RWPE2 (cell line): Measurements from ENCODE around the gene ROR2.

ENCODE experiments used
- ATAC-seq: fragments of 200-7000 bp; cut with Tn5 transposase; 3 replicates; pipeline ENCODE4 v1.9.1; 2021; ENCODE audit warnings: low read depth
- DNase-seq: peaks from one replicate; pipeline ENCODE4 v3.0.0-alpha.2; 2020; ENCODE audit warnings: low spot score
- H3K27ac ChIP-seq: fragments of 450-650 bp; 2 replicates; pipeline ENCODE4 v1.5.1; 2017; ENCODE audit warnings: mild to moderate bottlenecking; ENCODE audit not compliant: poor library complexity, severe bottlenecking
- H3K27me3 ChIP-seq: fragments of 250-450 bp; sonication (Bioruptor Pico); 2 replicates; pipeline ENCODE4 v1.5.1; 2021; ENCODE audit warnings: mild to moderate bottlenecking, moderate library complexity; ENCODE audit not compliant: insufficient read depth, poor library complexity, severe bottlenecking
- H3K36me3 ChIP-seq: fragments of 250-450 bp; sonication (Bioruptor Pico); 2 replicates; pipeline ENCODE4 v1.5.1; 2020; ENCODE audit warnings: low read depth, mild to moderate bottlenecking, moderate library complexity
- H3K4me1 ChIP-seq: fragments of 250-450 bp; sonication (Bioruptor Pico); 2 replicates; pipeline ENCODE4 v1.5.1; 2021; ENCODE audit warnings: mild to moderate bottlenecking, moderate library complexity; ENCODE audit not compliant: insufficient read depth, poor library complexity, severe bottlenecking
- H3K4me3 ChIP-seq: fragments of 250-450 bp; sonication (Bioruptor Pico); 2 replicates; pipeline ENCODE4 v1.5.1; 2021; ENCODE audit warnings: mild to moderate bottlenecking, moderate library complexity; ENCODE audit not compliant: severe bottlenecking
- H3K9me3 ChIP-seq: fragments of 250-450 bp; sonication (Bioruptor Pico); 2 replicates; pipeline ENCODE4 v1.5.1; 2021; ENCODE audit warnings: mild to moderate bottlenecking, moderate library complexity; ENCODE audit not compliant: severe bottlenecking
- CTCF ChIP-seq: fragments of 450-650 bp; IDR thresholded peaks from one replicate; pipeline ENCODE4 v1.5.1; 2017; ENCODE audit warnings: mild to moderate bottlenecking, moderate library complexity; ENCODE audit not compliant: poor library complexity, severe bottlenecking

Gene ROR2

GRCh38 chr9:91814201-91814600 is 135.8 kb downstream of the ROR2 start:
- Histone ChIP-seq H3K27me3 (no peaks in the 10 kb centered on the region), H3K4me1 (no peaks in the 10 kb centered on the region), H3K4me3 (no peak overlapping the region), H3K9me3 (no peaks in the 10 kb centered on the region), H3K36me3 (no peaks in the 10 kb centered on the region), H3K27ac (no peak overlapping the region)
- no peak for ATAC-seq
- no peak for DNase-seq
- TF ChIP-seq CTCF = no peak

GRCh38 chr9:91813176-91813795 is 136.7 kb downstream of the ROR2 start:
- no peak for DNase-seq
- no peak for TF ChIP-seq CTCF
- ATAC-seq = no peak

GRCh38 chr9:91812191-91812590 is 137.8 kb downstream of the ROR2 start:
- Histone ChIP-seq H3K4me1 (no peaks in the 10 kb centered on the region), H3K27me3 (no peaks in the 10 kb centered on the region), H3K9me3 (no peaks in the 10 kb centered on the region), H3K27ac (no peak overlapping the region), H3K36me3 (no peaks in the 10 kb centered on the region), H3K4me3 (no peak overlapping the region)
- TF ChIP-seq CTCF = no peak
- DNase-seq = no peak
- no peak for ATAC-seq

More at GRCh38 chr9:91813176-91813795, 136.7 kb downstream of the ROR2 start:
- H3K27ac ChIP-seq = no peak overlapping the region
- H3K27me3 ChIP-seq = no peaks in the 10 kb centered on the region
- H3K9me3 ChIP-seq = no peaks in the 10 kb centered on the region
- H3K4me3 ChIP-seq = no peak overlapping the region
- no peaks in the 10 kb centered on the region for H3K36me3 ChIP-seq
- H3K4me1 ChIP-seq = no peaks in the 10 kb centered on the region

- Histone ChIP-seq H3K9me3 (no peaks in the 10 kb centered on the region), H3K36me3 (no peaks in the 10 kb centered on the region), H3K27ac (no peak overlapping the region), H3K4me1 (no peaks in the 10 kb centered on the region), H3K4me3 (no peak overlapping the region), H3K27me3 (no peaks in the 10 kb centered on the region)
- DNase-seq = no peak
- TF ChIP-seq CTCF = no peak
- ATAC-seq = no peak
Observed at GRCh38 chr9:91811024-91811909, 138.8 kb downstream of the ROR2 start.
